T-helper 1 cell treated with Interleukin-12 subunit alpha and Interleukin-12 subunit beta and Interleukin-4 antibody, amounts not matched to agents 30 ng/mL and 1 ng/mL, for 36 hours (primary cell): ENCODE data around the gene HEPHL1. TPM values are rescaled to one million over a fixed set of nuclear protein-coding genes. Genes with fewer than 3 reads are reported as not detected.
"Not testable (repeated sequence)": the region's sequence is repeated elsewhere in the genome, so short reads cannot be mapped to it uniquely, and the experiment has no call there.

ENCODE experiments used
- intact Hi-C: fragments of 100-400 bp; cut with micrococcal nuclease; formaldehyde crosslinking; loops from one replicate; pipeline ENCODE4 v1.15.1; 2024
- total RNA-seq: library from RNA; stranded (reverse); gene quantifications from 2 replicates; pipeline ENCODE4 v1.2.3, GENCODE V29; 2022

HEPHL1 gene
- total RNA-seq, 1 donor from 2014 or later: not detected

GRCh38 chr11:94077552-94078293 is 56.6 kb downstream of the HEPHL1 start:
- intact Hi-C loops: no loop called here

DNA sequence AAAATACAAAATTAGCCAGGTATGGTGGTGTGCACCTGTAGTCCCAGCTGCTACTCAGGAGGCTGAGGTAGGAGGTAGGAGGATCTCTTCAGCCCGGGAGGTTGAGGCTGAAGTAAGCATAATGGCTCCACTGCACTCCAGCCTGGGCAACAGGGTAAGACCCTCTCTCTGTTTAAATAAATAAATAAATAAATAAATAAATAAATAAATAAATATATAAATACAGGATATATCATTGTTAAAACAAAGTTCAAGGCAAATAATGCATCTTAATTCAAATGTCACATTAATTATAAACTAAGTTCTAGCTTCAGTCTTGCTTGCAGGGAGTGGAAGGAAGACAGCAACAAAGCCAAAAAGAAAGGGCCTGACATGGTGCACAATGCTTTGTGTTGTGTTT is 63.0 kb downstream of the HEPHL1 start:
- intact Hi-C loops: no loop called here

GRCh38 chr11:94088906-94089305 is 67.8 kb downstream of the HEPHL1 start:
- intact Hi-C loops: no loop called here

DNA sequence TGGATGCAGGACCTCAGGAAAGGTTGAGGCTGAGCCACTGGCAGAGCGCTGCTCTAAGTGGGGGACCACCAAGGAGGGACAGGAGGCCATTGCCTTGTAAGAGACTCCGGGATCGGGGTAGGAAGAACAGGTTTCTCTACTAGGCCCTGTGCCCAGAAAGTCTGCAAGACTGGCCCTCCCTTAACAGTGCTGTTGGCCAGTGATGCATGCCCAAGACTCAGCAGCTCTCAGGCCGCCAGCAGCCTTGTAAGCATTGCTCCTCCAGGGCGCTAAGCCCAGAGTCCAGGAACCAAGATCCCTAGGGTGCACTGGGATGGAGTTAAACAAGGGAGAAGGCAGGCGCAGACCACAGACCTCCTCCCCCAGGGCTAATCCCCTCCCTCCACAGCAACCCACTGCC is 68.2 kb downstream of the HEPHL1 start:
- intact Hi-C loops: no loop called here

GRCh38 chr11:94090401-94090800 is 69.2 kb downstream of the HEPHL1 start:
- intact Hi-C loops: no loop called here

DNA sequence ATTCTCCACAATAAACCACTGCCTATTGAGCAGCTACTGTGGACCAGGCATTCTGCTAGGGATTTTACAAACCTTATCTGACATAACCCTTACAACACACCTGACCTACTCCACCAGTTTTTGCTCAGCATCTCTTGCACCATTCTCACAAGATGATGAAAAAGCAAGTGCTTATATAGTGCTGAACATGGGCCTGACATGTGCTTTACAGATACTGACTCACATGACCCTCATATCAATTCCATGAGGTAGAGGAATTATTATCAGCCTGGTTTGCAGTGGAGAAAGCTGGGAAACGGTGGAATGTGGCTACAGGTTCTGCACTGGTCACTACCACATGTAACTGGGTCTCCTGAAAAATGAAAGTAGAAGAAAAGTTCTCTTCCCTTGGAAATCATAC is 69.9 kb downstream of the HEPHL1 start:
- intact Hi-C loops: no loop called here

GRCh38 chr11:94100253-94100652 is 79.1 kb downstream of the HEPHL1 start:
- intact Hi-C loops: no loop called here

DNA sequence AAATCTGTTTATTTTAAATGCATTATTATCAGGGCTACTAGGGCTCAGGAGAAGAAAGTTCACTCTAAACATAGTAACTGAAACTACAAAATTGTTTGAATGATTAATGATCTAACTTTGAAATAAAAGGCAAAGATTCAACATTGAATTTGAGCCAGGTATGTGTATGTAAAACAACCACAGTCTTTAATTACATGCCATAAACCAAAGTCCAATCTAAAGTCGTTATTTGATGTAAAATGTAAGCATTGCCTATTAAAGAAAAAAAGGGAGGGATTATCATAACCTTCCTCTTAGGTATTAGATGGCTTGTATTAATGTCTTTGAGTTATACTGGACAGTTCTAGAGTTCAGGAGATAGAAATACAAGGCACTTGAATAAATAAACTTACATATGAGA is 82.3 kb downstream of the HEPHL1 start:
- intact Hi-C loops: no loop called here

DNA sequence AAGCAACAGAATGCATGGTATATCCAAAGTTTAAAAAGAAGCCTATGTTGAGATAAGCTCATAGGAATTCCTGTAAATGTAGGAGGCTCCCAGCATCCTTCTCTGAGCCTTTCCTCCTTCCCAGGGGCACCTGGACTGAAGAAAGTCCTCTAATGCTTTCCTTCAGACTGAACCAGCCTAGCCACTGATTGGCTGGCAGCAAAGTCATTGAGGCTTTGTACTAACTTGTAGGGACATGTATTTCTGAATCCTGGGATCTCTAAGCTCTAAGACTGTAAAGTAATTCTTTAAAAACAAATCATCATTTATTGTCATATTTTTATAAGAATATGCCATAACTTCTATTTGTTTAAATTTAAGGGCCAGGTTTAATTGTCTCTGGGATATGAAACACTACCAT is 83.6 kb downstream of the HEPHL1 start:
- intact Hi-C loops: no loop called here

DNA sequence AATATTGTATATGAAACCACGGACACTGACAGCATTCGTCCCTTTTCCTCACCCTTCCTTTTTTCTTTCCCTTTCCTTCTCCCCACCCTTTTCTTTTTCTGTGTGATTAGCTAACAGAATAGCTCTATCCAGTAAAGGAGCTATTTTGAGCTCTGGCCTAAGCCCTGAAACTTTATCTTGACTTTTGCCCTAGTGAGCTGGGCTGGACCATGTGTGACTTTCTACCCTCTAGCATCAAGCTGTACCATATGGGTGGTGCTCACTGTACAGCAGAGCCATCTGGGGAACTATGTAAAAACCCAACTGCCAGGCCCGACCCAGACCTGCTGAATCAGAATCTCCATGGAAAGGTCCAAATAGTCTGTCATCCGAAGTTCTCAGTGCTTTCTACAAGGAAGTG is 85.6 kb downstream of the HEPHL1 start:
- intact Hi-C loops: no loop called here

- intact Hi-C loops: no loop called here
These were observed 86.2 kb downstream of the HEPHL1 start for GRCh38 chr11:94107363-94107762.

- intact Hi-C loops: no loop called here
These were observed 90.1 kb downstream of the HEPHL1 start for GRCh38 chr11:94111241-94111640.

- intact Hi-C loops: no loop called here
These were observed 90.5 kb downstream of the HEPHL1 start for GRCh38 chr11:94111660-94112059.

DNA sequence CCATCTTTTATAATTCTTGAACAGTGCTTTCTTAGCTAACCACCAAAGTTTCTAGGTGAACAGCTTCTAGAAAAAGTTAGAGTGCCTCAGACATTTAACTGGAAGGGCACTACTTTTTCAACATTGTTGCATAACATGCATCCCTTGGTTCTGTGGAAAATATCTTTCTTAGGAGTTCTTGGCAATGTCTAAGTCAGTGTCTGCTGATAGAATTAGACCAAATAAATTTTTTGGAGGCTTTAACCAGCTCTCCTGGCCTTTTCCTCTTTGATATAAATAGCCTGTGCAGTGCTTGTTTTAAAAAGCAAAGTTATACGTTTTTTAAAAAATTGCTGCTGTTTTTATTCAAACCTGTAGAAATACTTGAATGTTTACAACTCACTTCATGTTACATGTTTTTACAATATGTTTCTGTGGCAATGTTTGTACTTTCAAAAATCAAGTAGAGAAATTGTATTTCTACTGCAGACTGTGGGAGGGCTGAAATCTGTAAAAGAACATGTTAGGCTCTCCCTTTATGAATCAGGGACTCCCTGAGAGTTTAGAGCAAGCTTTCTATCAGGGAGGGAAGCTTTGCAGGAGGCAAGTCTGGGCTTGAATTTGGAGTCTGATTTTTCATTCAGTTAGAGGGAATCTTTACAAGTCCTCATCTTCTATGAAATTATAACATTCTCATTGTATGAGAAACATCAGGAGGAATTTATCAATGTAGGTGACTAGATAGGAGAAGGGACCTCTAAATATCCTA is 91.2 kb downstream of the HEPHL1 start:
- intact Hi-C loops: no loop called here

GRCh38 chr11:94117197-94117574 is 96.0 kb downstream of the HEPHL1 start:
- intact Hi-C loops: no loop called here

GRCh38 chr11:94117871-94118270 is 96.7 kb downstream of the HEPHL1 start:
- intact Hi-C loops: no loop called here

GRCh38 chr11:94119676-94120075 is 98.5 kb downstream of the HEPHL1 start:
- intact Hi-C loops: not testable (repeated sequence)

DNA sequence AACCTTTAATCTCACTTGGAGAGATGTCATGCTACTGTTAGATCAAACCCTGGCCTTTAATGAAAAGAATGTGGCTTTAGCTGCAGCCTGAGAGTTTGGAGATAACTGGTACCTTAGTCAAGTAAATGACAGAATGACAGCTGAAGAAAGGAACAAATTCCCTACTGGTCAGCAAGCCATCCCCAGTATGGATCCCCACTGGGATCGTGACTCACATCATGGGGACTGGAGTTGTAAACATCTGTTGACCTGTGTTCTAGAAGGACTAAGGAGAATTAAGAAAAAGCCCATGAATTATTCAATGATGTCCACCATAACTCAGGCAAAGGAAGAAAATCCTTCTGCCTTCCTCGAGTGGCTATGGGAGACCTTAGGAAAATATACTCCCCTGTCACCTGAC is 99.4 kb downstream of the HEPHL1 start:
- intact Hi-C loops: not testable (repeated sequence)

GRCh38 chr11:94120946-94121345 is 99.8 kb downstream of the HEPHL1 start:
- intact Hi-C loops: no loop called here

DNA sequence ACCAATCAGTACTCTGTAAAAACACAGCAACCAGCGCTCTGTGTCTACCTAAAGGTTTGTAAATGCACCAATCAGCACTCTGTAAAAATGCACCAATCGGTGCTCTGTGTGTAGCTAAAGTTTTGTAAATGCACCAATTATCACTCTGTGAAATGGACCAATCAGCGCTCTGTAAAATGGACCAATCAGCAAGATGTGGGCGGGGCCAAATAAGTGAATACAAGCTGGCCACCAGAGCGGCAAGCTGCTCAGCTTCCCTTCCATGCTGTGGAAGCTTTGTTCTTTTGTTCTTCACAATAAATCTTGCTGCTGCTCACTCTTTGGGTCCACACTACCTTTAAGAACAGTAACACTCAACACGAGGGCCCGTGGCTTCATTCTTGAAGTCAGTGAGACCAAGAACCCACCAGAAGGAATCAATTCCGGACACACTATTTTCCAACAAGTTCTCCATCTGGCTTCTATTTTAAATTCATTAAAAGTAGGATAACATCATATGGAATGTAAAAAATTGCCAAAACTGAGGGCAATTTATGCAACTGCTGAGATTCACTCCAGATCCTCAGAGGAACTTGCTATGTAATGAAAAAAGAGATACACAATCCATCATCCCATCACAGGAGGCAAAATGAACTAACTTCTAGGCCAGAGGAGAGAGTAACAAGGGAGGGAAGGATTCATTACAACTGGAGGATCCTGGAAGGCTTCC is 104.4 kb downstream of the HEPHL1 start:
- intact Hi-C loops: loop anchor here (5.0 kb wide), 3 partner anchors 347 to 942 kb away; partner anchors contain the start of genes SMCO4 and SRSF8

DNA sequence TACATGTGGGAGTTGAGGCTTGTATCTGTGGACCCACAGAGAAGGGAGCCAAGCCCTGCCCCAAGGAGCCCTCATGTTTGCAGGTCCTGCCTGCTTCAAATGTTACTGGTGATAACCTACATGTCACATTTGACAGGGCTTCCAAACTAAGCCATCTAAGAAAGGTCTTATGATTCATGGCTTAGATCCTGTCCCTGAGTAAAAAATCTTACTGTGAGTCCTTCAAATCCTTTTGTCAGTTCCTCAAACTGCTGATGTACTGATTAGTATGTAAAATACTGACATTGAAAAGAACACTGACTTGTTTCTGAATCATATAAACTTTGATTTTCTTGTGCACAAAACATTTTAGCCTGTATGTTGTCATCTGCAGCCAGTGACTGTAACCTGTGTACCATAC is 106.5 kb downstream of the HEPHL1 start:
- intact Hi-C loops: loop anchor here (1.0 to 5.0 kb wide), 10 partner anchors 343 to 1663 kb away; partner anchors contain the start of genes ANKRD49, C11orf54, CEP295 and CEP57

- intact Hi-C loops: loop anchor here (1.0 to 5.0 kb wide), 10 partner anchors 344 to 1662 kb away; partner anchors contain the start of genes ANKRD49, C11orf54, CEP295 and CEP57
These were observed 107.2 kb downstream of the HEPHL1 start for GRCh38 chr11:94128291-94128745.
